HTERT RPE-1 (cell line): ENCODE results near the gene MRPL27.
"Not testable (repeated sequence)": the region's sequence is repeated elsewhere in the genome, so short reads cannot be mapped to it uniquely, and the experiment has no call there.

ENCODE experiments used
- in situ Hi-C: fragments of 300-500 bp; cut with MboI; formaldehyde crosslinking; loops from 4 replicates; pipeline ENCODE4 v1.14.3; 2020; ENCODE audit warnings: low sequenced_read_pairs

The MRPL27 gene

GRCh38 chr17:50347117-50347893, 25.7 kb downstream of the MRPL27 start:
- in situ Hi-C loops, result no loop called here

- in situ Hi-C loops, result no loop called here
Measured at GRCh38 chr17:50346313-50347116, 26.5 kb downstream of the MRPL27 start.

GRCh38 chr17:50345432-50346312, 27.3 kb downstream of the MRPL27 start, which contains the start of gene XYLT2:
Gene XYLT2, plus strand, starts transcription at chr17:50346126. Its CDS starts 15 bp downstream, at chr17:50346141.
- in situ Hi-C loops, result no loop called here

- in situ Hi-C loops, result no loop called here
Measured at GRCh38 chr17:50344731-50345365, 28.1 kb downstream of the MRPL27 start.

GRCh38 chr17:50339381-50339780, 33.6 kb downstream of the MRPL27 start:
- in situ Hi-C loops, result no loop called here

- in situ Hi-C loops, result no loop called here
Measured at GRCh38 chr17:50338645-50339044, 34.3 kb downstream of the MRPL27 start.

GRCh38 chr17:50337956-50338355, 35.0 kb downstream of the MRPL27 start:
- in situ Hi-C loops, result no loop called here

GRCh38 chr17:50333291-50334057, 39.5 kb downstream of the MRPL27 start:
- in situ Hi-C loops, result not testable (repeated sequence)

- in situ Hi-C loops, result no loop called here
Measured at GRCh38 chr17:50332196-50332595, 40.8 kb downstream of the MRPL27 start.

GRCh38 chr17:50331085-50331791, 41.7 kb downstream of the MRPL27 start:
- in situ Hi-C loops, result no loop called here

- in situ Hi-C loops, result no loop called here
Measured at GRCh38 chr17:50330151-50330775, 42.7 kb downstream of the MRPL27 start.

GRCh38 chr17:50329716-50330115, 43.3 kb downstream of the MRPL27 start:
- in situ Hi-C loops, result no loop called here

GRCh38 chr17:50328363-50329325, 44.3 kb downstream of the MRPL27 start:
- in situ Hi-C loops, result no loop called here

- in situ Hi-C loops, result no loop called here
Measured at GRCh38 chr17:50326831-50327364, 46.1 kb downstream of the MRPL27 start.

- in situ Hi-C loops, result no loop called here
Measured at GRCh38 chr17:50325906-50326305, 47.1 kb downstream of the MRPL27 start.

GRCh38 chr17:50323060-50323459, 49.9 kb downstream of the MRPL27 start:
- in situ Hi-C loops, result no loop called here

GRCh38 chr17:50322271-50322670, 50.7 kb downstream of the MRPL27 start:
- in situ Hi-C loops, result no loop called here
